Keratinocyte (primary cell): ENCODE results near the gene ANXA1. TPM values are rescaled to one million over a fixed set of nuclear protein-coding genes. Genes with fewer than 3 reads are reported as not detected.

Source experiments
- DNase-seq: peaks from one replicate; pipeline ENCODE4 v3.0.0-alpha.2; 2011; ENCODE audit warnings: low read depth, missing footprints, low spot score
- FAIRE-seq: peaks from 2 replicates; lab custom pipeline; 2011; peaks lifted over from hg19 to GRCh38; lab: Jason Lieb, UNC
- H2AFZ ChIP-seq: 2 replicates; pipeline ENCODE4 v1.6.0; 2012; ENCODE audit warnings: low read length, control low read depth, inconsistent platforms; ENCODE audit not compliant: control insufficient read depth
- H3K27ac ChIP-seq: 2 replicates; pipeline ENCODE4 v1.5.1; 2011; ENCODE audit warnings: low read length; ENCODE audit not compliant: control insufficient read depth, insufficient read depth
- H3K27me3 ChIP-seq: 3 replicates; pipeline ENCODE4 v1.6.0; 2011; ENCODE audit warnings: low read length; ENCODE audit not compliant: control insufficient read depth, insufficient read depth; ENCODE audit errors: extremely low read depth
- H3K36me3 ChIP-seq, 2 experiments: 2 replicates in 1 of 2; 3 replicates in 1 of 2; pipeline ENCODE4 v1.5.1; 2011; ENCODE audit warnings: low read length in 2 of 2, mild to moderate bottlenecking in 1 of 2; ENCODE audit not compliant: control insufficient read depth in 2 of 2, insufficient read depth in 2 of 2; ENCODE audit errors: extremely low read depth in 1 of 2
- H3K4me1 ChIP-seq: 3 replicates; pipeline ENCODE4 v1.5.1; 2011; ENCODE audit warnings: low read length; ENCODE audit not compliant: control insufficient read depth, insufficient read depth; ENCODE audit errors: extremely low read depth
- H3K4me2 ChIP-seq: 3 replicates; pipeline ENCODE4 v1.6.0; 2011; ENCODE audit warnings: low read depth, low read length; ENCODE audit not compliant: control insufficient read depth, insufficient read depth; ENCODE audit errors: extremely low read depth
- H3K4me3 ChIP-seq, 3 experiments: fragments of 200-600 bp in 1 of 3; sonication (generic) in 1 of 3; 2 replicates in 2 of 3; 3 replicates in 1 of 3; pipeline ENCODE4 v1.5.1; 2011 to 2016; ENCODE audit warnings: low read length in 3 of 3, mild to moderate bottlenecking in 3 of 3, control low read depth in 2 of 3, inconsistent platforms in 1 of 3, low read depth in 1 of 3, mixed read lengths in 1 of 3, mixed run types in 1 of 3, moderate library complexity in 1 of 3; ENCODE audit not compliant: control insufficient read depth in 2 of 3, insufficient read depth in 2 of 3; ENCODE audit errors: extremely low read depth in 1 of 3
- H3K79me2 ChIP-seq: 2 replicates; pipeline ENCODE4 v1.6.0; 2012; ENCODE audit warnings: low read length; ENCODE audit not compliant: control insufficient read depth, insufficient read depth
- H3K9ac ChIP-seq: 3 replicates; pipeline ENCODE4 v1.6.0; 2011; ENCODE audit warnings: low read length; ENCODE audit not compliant: control insufficient read depth, insufficient read depth; ENCODE audit errors: extremely low read depth
- H3K9me1 ChIP-seq: 3 replicates; pipeline ENCODE4 v1.6.0; 2011; ENCODE audit warnings: low read length; ENCODE audit not compliant: control insufficient read depth, insufficient read depth; ENCODE audit errors: extremely low read depth
- H3K9me3 ChIP-seq: 2 replicates; pipeline ENCODE4 v1.5.1; 2012; ENCODE audit warnings: low read depth, low read length; ENCODE audit not compliant: control insufficient read depth
- H4K20me1 ChIP-seq: 3 replicates; pipeline ENCODE4 v1.6.0; 2011; ENCODE audit warnings: low read length; ENCODE audit not compliant: control insufficient read depth, insufficient read depth; ENCODE audit errors: extremely low read depth
- CTCF ChIP-seq, 3 experiments: IDR thresholded peaks in 1 of 3; conservative IDR thresholded peaks in 1 of 3; optimal IDR thresholded peaks in 1 of 3; 2 replicates in 2 of 3; 3 replicates in 1 of 3; pipeline versions ENCODE3 to v1.5.1; 2011; ENCODE audit warnings: low read length in 3 of 3, mild to moderate bottlenecking in 3 of 3, moderate library complexity in 2 of 3, control low read depth in 1 of 3, inconsistent platforms in 1 of 3; ENCODE audit not compliant: insufficient read depth in 2 of 3; ENCODE audit errors: extremely low read depth in 1 of 3
- EZH2 ChIP-seq: IDR thresholded peaks from one replicate; pipeline ENCODE4 v1.6.1; 2012; ENCODE audit warnings: inconsistent platforms, mild to moderate bottlenecking, low read length, moderate library complexity
- dilution Hi-C: fragments of 300-500 bp; cut with MboI; formaldehyde crosslinking; loops from one replicate; pipeline ENCODE4 v1.7.0; 2020; ENCODE audit warnings: low sequenced_read_pairs; ENCODE audit not compliant: extremely low pct_ligation_motif_present
- polyA plus RNA-seq, 5 experiments: library from polyadenylated mRNA; depleted of rRNA in 3 of 5; stranded (reverse) in 3 of 5; stranded (forward) in 1 of 5; unstranded in 1 of 5; fragments of >200 nt; gene quantifications; 1 replicate in 1 of 5; 2 replicates in 3 of 5; 3 replicates in 1 of 5; pipeline versions ENCODE4 v1.2.1 to v1.2.3, GENCODE V29; 2011 to 2012; ENCODE audit warnings: missing spikeins in 2 of 5, low read depth in 1 of 5, low replicate concordance in 1 of 5

Gene ANXA1
- polyA plus RNA-seq, 1 donor (not counting 4 experiments of a cell fraction or from before 2014, with no cell fraction given): 1,449 TPM

GRCh38 chr9:73176450-73176875, 24.8 kb downstream of the ANXA1 start:
- no peak overlapping the region for H3K4me3 ChIP-seq
- peak overlapping the region; percentile 55 for H3K4me2 ChIP-seq
- dilution Hi-C loops: no loop called here
- DNase-seq: no peak
- H3K36me3 ChIP-seq: no peaks in the 10 kb centered on the region
- H3K9me1 ChIP-seq: no peaks in the 10 kb centered on the region
- H3K9me3 ChIP-seq: no peaks in the 10 kb centered on the region
- TF ChIP-seq CTCF (optimal IDR thresholded peaks at IDR 0.05 in 1 of 3, IDR thresholded peaks at IDR 0.05 in 1 of 3, conservative IDR thresholded peaks at IDR 0.05 in 1 of 3; ENCODE audit: extremely low read depth in 1 of 3, insufficient read depth in 2 of 3, low read length in 3 of 3) (no peak), EZH2 (no peak)
- peak overlapping the region; percentile 70 for H2AFZ ChIP-seq
- no peak overlapping the region for H3K9ac ChIP-seq
- no peaks in the 10 kb centered on the region for H4K20me1 ChIP-seq
- H3K27me3 ChIP-seq: no peaks in the 10 kb centered on the region
- peaks cover 11% of the 10 kb centered on the region for H3K4me1 ChIP-seq
- no peaks in the 10 kb centered on the region for H3K79me2 ChIP-seq
- no peak overlapping the region for H3K27ac ChIP-seq
- peak; percentile 84 for FAIRE-seq

GRCh38 chr9:73178044-73178443, 26.4 kb downstream of the ANXA1 start:
- dilution Hi-C loops: no loop called here

More at GRCh38 chr9:73178044-73178443, 26.4 kb downstream of the ANXA1 start:
- no peak for TF ChIP-seq CTCF (optimal IDR thresholded peaks at IDR 0.05 in 1 of 3, IDR thresholded peaks at IDR 0.05 in 1 of 3, conservative IDR thresholded peaks at IDR 0.05 in 1 of 3; ENCODE audit: extremely low read depth in 1 of 3, insufficient read depth in 2 of 3, low read length in 3 of 3)
- TF ChIP-seq EZH2: no peak
- H3K79me2 ChIP-seq: no peaks in the 10 kb centered on the region
- FAIRE-seq (no peak), DNase-seq (no peak)
- H3K9ac ChIP-seq: no peak overlapping the region
- peaks cover 11% of the 10 kb centered on the region for H3K4me1 ChIP-seq
- H3K4me3 ChIP-seq: no peak overlapping the region
- H2AFZ ChIP-seq: no peak overlapping the region
- no peak overlapping the region for H3K4me2 ChIP-seq
- H3K27me3 ChIP-seq: no peaks in the 10 kb centered on the region
- no peaks in the 10 kb centered on the region for H3K9me3 ChIP-seq
- no peaks in the 10 kb centered on the region for H3K36me3 ChIP-seq
- H4K20me1 ChIP-seq: no peaks in the 10 kb centered on the region
- H3K27ac ChIP-seq: no peak overlapping the region
- H3K9me1 ChIP-seq: no peaks in the 10 kb centered on the region
